Thyroid gland (tissue), 4 donors: ENCODE data around the gene PTK7.

Source experiments
- CTCF ChIP-seq, 6 experiments: fragments of 200-600 bp in 3 of 6; fragments of 450-650 bp in 3 of 6; sonication (generic) in 3 of 6; IDR thresholded peaks; one replicate each; pipeline ENCODE4 v1.5.1; 2016 to 2019; ENCODE audit warnings: antibody characterized with exemption in 6 of 6, mild to moderate bottlenecking in 2 of 6, inconsistent platforms in 1 of 6, moderate library complexity in 1 of 6
- POLR2A ChIP-seq, 2 donors: fragments of 450-650 bp; IDR thresholded peaks; one replicate each; pipeline ENCODE4 v1.6.1; 2017; ENCODE audit warnings: antibody characterized with exemption in 2 of 2, mild to moderate bottlenecking in 2 of 2, moderate library complexity in 1 of 2

DNA sequence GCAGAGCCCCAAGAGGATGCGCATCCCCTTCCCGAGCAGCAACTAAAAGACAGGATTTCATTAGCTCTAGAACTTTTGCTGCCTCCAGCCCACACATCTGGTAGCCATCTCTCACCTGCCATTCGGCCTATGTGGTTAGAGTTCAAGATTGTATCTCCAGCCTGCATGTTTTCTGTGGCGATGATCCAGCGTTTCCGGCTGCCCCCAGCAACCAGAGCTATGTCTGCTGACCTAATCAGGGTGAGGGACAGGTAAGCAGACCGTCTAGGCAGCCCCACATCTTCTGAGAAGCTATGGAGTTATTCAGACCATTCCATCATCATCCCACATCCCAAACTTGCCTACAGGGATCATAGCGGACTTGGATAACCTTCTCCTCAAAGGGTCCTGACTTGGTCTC lies 20.1 kb upstream of the PTK7 start:
- TF ChIP-seq CTCF (IDR thresholded peaks at IDR 0.05) (no peak), POLR2A (IDR thresholded peaks at IDR 0.05) (no peak)
